Natural killer cell (primary cell): ENCODE results near the gene PIK3C2G. TPM values are rescaled to one million over a fixed set of nuclear protein-coding genes. Genes with fewer than 3 reads are reported as not detected.

Source experiments
- ATAC-seq, 3 donors: fragments of 150-1000 bp in 2 of 3; fragments of 200-7000 bp in 1 of 3; cut with Tn5 transposase; 1 replicate in 1 of 3; 2 replicates in 2 of 3; pipeline ENCODE4 v1.10.0; 2021; ENCODE audit warnings: mild to moderate bottlenecking in 2 of 3, moderate library complexity in 2 of 3
- DNase-seq, 2 donors: peaks; one replicate each; pipeline versions ENCODE4 v3.0.0 to v3.0.0-alpha.2; 2013 to 2021; ENCODE audit warnings: mixed read lengths in 1 of 2
- H3K27ac ChIP-seq: one replicate; pipeline ENCODE4 v1.5.1; 2013; ENCODE audit warnings: mild to moderate bottlenecking, low read length
- H3K27me3 ChIP-seq: one replicate; pipeline ENCODE4 v1.6.1; 2013; ENCODE audit warnings: low read length; ENCODE audit not compliant: control insufficient read depth, insufficient read depth
- H3K36me3 ChIP-seq: one replicate; pipeline ENCODE4 v1.6.1; 2013; ENCODE audit warnings: low read length; ENCODE audit not compliant: control insufficient read depth, insufficient read depth
- H3K4me1 ChIP-seq: one replicate; pipeline ENCODE4 v1.6.1; 2013; ENCODE audit warnings: low read length; ENCODE audit not compliant: control insufficient read depth, insufficient read depth
- H3K4me3 ChIP-seq: one replicate; pipeline ENCODE4 v1.5.1; 2013; ENCODE audit warnings: low read length
- H3K9me3 ChIP-seq: one replicate; pipeline ENCODE4 v1.6.1; 2013; ENCODE audit warnings: low read length; ENCODE audit not compliant: control insufficient read depth, insufficient read depth
- H3K27ac Mint-ChIP-seq, 2 donors: one replicate each; pipeline ENCODE4 v1.8.0; 2022; ENCODE audit warnings: mild to moderate bottlenecking in 2 of 2, mixed read lengths in 2 of 2, moderate library complexity in 1 of 2
- H3K27me3 Mint-ChIP-seq, 2 donors: one replicate each; pipeline ENCODE4 v1.8.0; 2022; ENCODE audit warnings: low read depth in 2 of 2, mixed read lengths in 2 of 2
- H3K36me3 Mint-ChIP-seq: one replicate; pipeline ENCODE4 v1.8.0; 2022; ENCODE audit warnings: mixed read lengths
- H3K4me1 Mint-ChIP-seq, 2 donors: one replicate each; pipeline ENCODE4 v1.8.0; 2022; ENCODE audit warnings: mixed read lengths in 2 of 2
- H3K4me3 Mint-ChIP-seq: one replicate; pipeline ENCODE4 v1.8.0; 2022; ENCODE audit warnings: mild to moderate bottlenecking, moderate library complexity, mixed read lengths
- H3K9me3 Mint-ChIP-seq, 2 donors: one replicate each; pipeline ENCODE4 v1.8.0; 2022; ENCODE audit warnings: mixed read lengths in 2 of 2
- WGBS: methylation state at CpG from one replicate; pipeline ENCODE4 v1.1.7; 2013; ENCODE audit warnings: missing lambda C conversion rate; ENCODE audit not compliant: insufficient coverage; 5-methylcytosine and 5-hydroxymethylcytosine counted together
- intact Hi-C: fragments of 100-400 bp; cut with micrococcal nuclease; formaldehyde crosslinking; loops from one replicate; pipeline ENCODE4 v1.14.2; 2022
- total RNA-seq, 4 donors: library from RNA; stranded (reverse); fragments of 120-200 nt in 1 of 4; gene quantifications; one replicate each; pipeline versions ENCODE4 v1.2.3 to v1.2.4, GENCODE V29; 2013 to 2022
- TF ChIP-seq, protein P1 (sequence below): fragments of 200-600 bp; IDR thresholded peaks from one replicate; pipeline ENCODE4 v1.8.0; 2022; ENCODE audit warnings: antibody characterized with exemption

PIK3C2G gene
- total RNA-seq, 3 donors from 2014 or later (not counting 1 experiment from before 2014, with no cell fraction given): not detected

- Histone ChIP-seq H3K36me3 (no peaks in the 10 kb centered on the region), H3K27me3 (no peaks in the 10 kb centered on the region), H3K4me3 (no peak overlapping the region), H3K27ac (no peak overlapping the region), H3K4me1 (no peaks in the 10 kb centered on the region), H3K9me3 (peaks cover 9% of the 10 kb centered on the region)
- H3K27me3 Mint-ChIP-seq: no peaks in the 10 kb centered on the region
- H3K9me3 Mint-ChIP-seq: peaks cover 7 to 19% of the 10 kb centered on the region in 2 donors
- ATAC-seq (no peak), DNase-seq (no peak)
- no peak overlapping the region for H3K4me3 Mint-ChIP-seq
- no peaks in the 10 kb centered on the region for H3K36me3 Mint-ChIP-seq
- intact Hi-C loops: no loop called here
- H3K27ac Mint-ChIP-seq: no peak overlapping the region
- no peaks in the 10 kb centered on the region for H3K4me1 Mint-ChIP-seq
- 80% methylated on average over 1 of the region's 5 CpGs for WGBS
- TF ChIP-seq, protein P1, sequence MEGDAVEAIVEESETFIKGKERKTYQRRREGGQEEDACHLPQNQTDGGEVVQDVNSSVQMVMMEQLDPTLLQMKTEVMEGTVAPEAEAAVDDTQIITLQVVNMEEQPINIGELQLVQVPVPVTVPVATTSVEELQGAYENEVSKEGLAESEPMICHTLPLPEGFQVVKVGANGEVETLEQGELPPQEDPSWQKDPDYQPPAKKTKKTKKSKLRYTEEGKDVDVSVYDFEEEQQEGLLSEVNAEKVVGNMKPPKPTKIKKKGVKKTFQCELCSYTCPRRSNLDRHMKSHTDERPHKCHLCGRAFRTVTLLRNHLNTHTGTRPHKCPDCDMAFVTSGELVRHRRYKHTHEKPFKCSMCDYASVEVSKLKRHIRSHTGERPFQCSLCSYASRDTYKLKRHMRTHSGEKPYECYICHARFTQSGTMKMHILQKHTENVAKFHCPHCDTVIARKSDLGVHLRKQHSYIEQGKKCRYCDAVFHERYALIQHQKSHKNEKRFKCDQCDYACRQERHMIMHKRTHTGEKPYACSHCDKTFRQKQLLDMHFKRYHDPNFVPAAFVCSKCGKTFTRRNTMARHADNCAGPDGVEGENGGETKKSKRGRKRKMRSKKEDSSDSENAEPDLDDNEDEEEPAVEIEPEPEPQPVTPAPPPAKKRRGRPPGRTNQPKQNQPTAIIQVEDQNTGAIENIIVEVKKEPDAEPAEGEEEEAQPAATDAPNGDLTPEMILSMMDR: no peak
Measured at GRCh38 chr12:18355429-18355828, 94.1 kb downstream of the PIK3C2G start.

- peaks cover 10 to 24% of the 10 kb centered on the region in 2 donors for H3K9me3 Mint-ChIP-seq
Measured at GRCh38 chr12:18358077-18358476, 96.8 kb downstream of the PIK3C2G start.

DNA sequence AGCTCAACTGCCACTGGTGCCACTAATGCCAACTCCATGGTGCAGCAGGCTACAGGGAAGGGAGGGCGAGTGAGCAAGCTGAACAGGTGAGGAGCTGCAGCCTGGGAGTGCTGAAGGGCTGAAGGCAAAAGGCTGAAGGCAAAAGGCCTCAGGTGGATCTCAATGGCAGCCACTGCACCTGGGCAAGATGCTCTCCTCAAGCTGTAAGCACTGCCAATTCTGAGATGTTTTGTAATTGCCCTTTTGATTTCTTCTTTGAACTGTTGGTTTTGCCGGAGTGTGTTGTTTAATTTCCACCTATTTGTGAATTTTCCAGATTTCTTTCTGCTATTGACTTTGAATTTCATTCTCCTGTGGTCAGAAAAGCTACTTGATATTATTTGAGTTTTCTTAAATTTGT, 97.6 kb downstream of the PIK3C2G start:
- H3K27me3 ChIP-seq: no peaks in the 10 kb centered on the region
- peaks cover 16 to 23% of the 10 kb centered on the region in 2 donors for H3K9me3 Mint-ChIP-seq
- no peak overlapping the region for H3K27ac ChIP-seq
- H3K4me3 ChIP-seq: no peak overlapping the region
- ATAC-seq: no peak
- intact Hi-C loops: no loop called here
- TF ChIP-seq, protein P1: no peak
- H3K4me1 ChIP-seq: no peaks in the 10 kb centered on the region
- WGBS: 88% methylated on average over 2 of the region's 2 CpGs
- H3K4me1 Mint-ChIP-seq: no peaks in the 10 kb centered on the region
- H3K27me3 Mint-ChIP-seq: no peaks in the 10 kb centered on the region
- H3K27ac Mint-ChIP-seq: no peak overlapping the region
- H3K4me3 Mint-ChIP-seq: no peak overlapping the region
- DNase-seq: no peak
- H3K9me3 ChIP-seq: peaks cover 3% of the 10 kb centered on the region
- no peaks in the 10 kb centered on the region for H3K36me3 ChIP-seq
- H3K36me3 Mint-ChIP-seq: peaks cover 16% of the 10 kb centered on the region

More at GRCh38 chr12:18358077-18358476, 96.8 kb downstream of the PIK3C2G start:
- Mint-ChIP-seq H3K4me3 (no peak overlapping the region), H3K27ac (no peak overlapping the region), H3K4me1 (no peaks in the 10 kb centered on the region), H3K27me3 (no peaks in the 10 kb centered on the region), H3K36me3 (peaks cover 11% of the 10 kb centered on the region)
- Histone ChIP-seq H3K27ac (no peak overlapping the region), H3K4me1 (no peaks in the 10 kb centered on the region), H3K4me3 (no peak overlapping the region), H3K27me3 (no peaks in the 10 kb centered on the region), H3K36me3 (no peaks in the 10 kb centered on the region), H3K9me3 (peaks cover 4% of the 10 kb centered on the region)
- intact Hi-C loops: no loop called here
- ATAC-seq (no peak), DNase-seq (no peak)
- WGBS: 80% methylated on average over 2 of the region's 2 CpGs
- TF ChIP-seq, protein P1: no peak

DNA sequence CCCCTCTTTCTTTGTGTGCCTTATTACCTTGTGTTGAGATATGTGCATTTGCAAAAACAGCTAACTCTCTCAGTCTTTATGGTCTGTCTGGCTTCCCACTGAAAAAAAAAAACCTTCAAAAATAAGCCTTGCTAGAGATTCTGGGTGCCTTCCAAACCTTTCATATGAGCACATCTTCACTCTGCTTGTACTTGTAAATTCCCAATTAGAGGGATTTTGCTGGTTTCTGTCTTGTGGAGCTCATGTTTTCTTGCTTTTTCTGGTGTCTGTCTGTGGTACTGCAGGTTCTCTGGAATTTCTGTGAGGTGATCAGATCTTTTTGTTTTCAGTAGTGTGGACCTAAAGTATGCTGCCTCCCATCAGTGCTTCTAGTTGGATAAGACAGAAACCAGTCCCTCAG, 100.1 kb downstream of the PIK3C2G start:
- TF ChIP-seq, protein P1: no peak
- DNase-seq (no peak), ATAC-seq (no peak)
- intact Hi-C loops: no loop called here
- peaks cover 20% of the 10 kb centered on the region for H3K36me3 Mint-ChIP-seq
- no peaks in the 10 kb centered on the region for H3K4me1 Mint-ChIP-seq
- H3K27ac Mint-ChIP-seq: no peak overlapping the region
- Histone ChIP-seq H3K27ac (no peak overlapping the region), H3K4me3 (no peak overlapping the region), H3K27me3 (no peaks in the 10 kb centered on the region), H3K9me3 (peaks cover 3% of the 10 kb centered on the region), H3K36me3 (no peaks in the 10 kb centered on the region), H3K4me1 (no peaks in the 10 kb centered on the region)
- H3K27me3 Mint-ChIP-seq: no peaks in the 10 kb centered on the region
- no peak overlapping the region for H3K4me3 Mint-ChIP-seq
- peaks cover 25 to 35% of the 10 kb centered on the region in 2 donors for H3K9me3 Mint-ChIP-seq
